Colonic mucosa (tissue), 4 donors: Measurements from ENCODE around the gene TPPP3. TPM values are rescaled to one million over a fixed set of nuclear protein-coding genes. Genes with fewer than 3 reads are reported as not detected.

Source experiments
- DNase-seq: peaks from one replicate; pipeline ENCODE4 v3.0.0-alpha.2; 2020
- H3K27ac ChIP-seq: fragments of 200-600 bp; one replicate; pipeline ENCODE4 v1.8.0; 2021
- H3K27me3 ChIP-seq: fragments of 200-600 bp; one replicate; pipeline ENCODE4 v1.8.0; 2021
- H3K36me3 ChIP-seq: fragments of 200-600 bp; one replicate; pipeline ENCODE4 v1.8.0; 2021
- H3K4me1 ChIP-seq: fragments of 200-600 bp; one replicate; pipeline ENCODE4 v1.8.0; 2021; ENCODE audit warnings: mild to moderate bottlenecking
- H3K4me3 ChIP-seq: fragments of 200-600 bp; one replicate; pipeline ENCODE4 v1.8.0; 2021
- H3K9ac ChIP-seq, 2 donors: one replicate each; pipeline ENCODE4 v1.7.0; 2013; ENCODE audit warnings: control low read depth in 2 of 2, low read depth in 2 of 2, low read length in 2 of 2
- H3K9me3 ChIP-seq: fragments of 200-600 bp; one replicate; pipeline ENCODE4 v1.8.0; 2021
- intact Hi-C: fragments of 100-400 bp; cut with DNase I; formaldehyde crosslinking; loops from one replicate; pipeline ENCODE4 v1.14.1; 2022
- total RNA-seq, 2 donors: library from RNA; stranded (reverse); fragmentation: NEBNext Ultra II Directional in 1 of 2; extraction: Animal tissue kit (Norgen Biotek cat#: 25700) in 1 of 2; gene quantifications; one replicate each; pipeline ENCODE4 v1.2.1, GENCODE V29; 2021
- TF ChIP-seq, protein P1 (sequence below): fragments of 200-600 bp; IDR thresholded peaks from one replicate; pipeline ENCODE4 v1.8.0; 2022; ENCODE audit warnings: antibody characterized with exemption, mild to moderate bottlenecking
- donor health status: healthy.
- donor health status: DM: no; HTN: no; CAD: no.
- donor health status: DM: no; HTN: no; CAD: no.

Gene TPPP3
- total RNA-seq, 2 donors from 2014 or later = 3.7 to 12.3 TPM

GRCh38 chr16:67429053-67429798, 35.9 kb upstream of the TPPP3 start:
- TF ChIP-seq, protein P1, sequence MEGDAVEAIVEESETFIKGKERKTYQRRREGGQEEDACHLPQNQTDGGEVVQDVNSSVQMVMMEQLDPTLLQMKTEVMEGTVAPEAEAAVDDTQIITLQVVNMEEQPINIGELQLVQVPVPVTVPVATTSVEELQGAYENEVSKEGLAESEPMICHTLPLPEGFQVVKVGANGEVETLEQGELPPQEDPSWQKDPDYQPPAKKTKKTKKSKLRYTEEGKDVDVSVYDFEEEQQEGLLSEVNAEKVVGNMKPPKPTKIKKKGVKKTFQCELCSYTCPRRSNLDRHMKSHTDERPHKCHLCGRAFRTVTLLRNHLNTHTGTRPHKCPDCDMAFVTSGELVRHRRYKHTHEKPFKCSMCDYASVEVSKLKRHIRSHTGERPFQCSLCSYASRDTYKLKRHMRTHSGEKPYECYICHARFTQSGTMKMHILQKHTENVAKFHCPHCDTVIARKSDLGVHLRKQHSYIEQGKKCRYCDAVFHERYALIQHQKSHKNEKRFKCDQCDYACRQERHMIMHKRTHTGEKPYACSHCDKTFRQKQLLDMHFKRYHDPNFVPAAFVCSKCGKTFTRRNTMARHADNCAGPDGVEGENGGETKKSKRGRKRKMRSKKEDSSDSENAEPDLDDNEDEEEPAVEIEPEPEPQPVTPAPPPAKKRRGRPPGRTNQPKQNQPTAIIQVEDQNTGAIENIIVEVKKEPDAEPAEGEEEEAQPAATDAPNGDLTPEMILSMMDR = no peak
- peak overlapping the region; percentile 52 for H3K4me3 ChIP-seq
- H3K36me3 ChIP-seq = no peaks in the 10 kb centered on the region
- H3K27ac ChIP-seq = peak overlapping the region; percentile 87
- H3K27me3 ChIP-seq = no peaks in the 10 kb centered on the region
- intact Hi-C loops = loop anchor here (2.0 kb wide), 1 partner anchor 36 kb away; no protein-coding TSS in a partner anchor
- no peaks in the 10 kb centered on the region for H3K9me3 ChIP-seq
- H3K9ac ChIP-seq = peak overlapping the region; percentile 87 to 97
- peaks cover 3% of the 10 kb centered on the region for H3K4me1 ChIP-seq
- DNase-seq = peak; percentile 87

- Histone ChIP-seq H3K27ac (peak overlapping the region; percentile 87), H3K27me3 (no peaks in the 10 kb centered on the region), H3K4me1 (peaks cover 3% of the 10 kb centered on the region), H3K36me3 (no peaks in the 10 kb centered on the region), H3K4me3 (no peak overlapping the region), H3K9ac (peak overlapping the region; percentile 32 to 97), H3K9me3 (no peaks in the 10 kb centered on the region)
- DNase-seq = peak; percentile 81
- TF ChIP-seq, protein P1 = peak; percentile 75
- intact Hi-C loops = loop anchor here (2.0 kb wide), 1 partner anchor 37 kb away; no protein-coding TSS in a partner anchor
Measured at GRCh38 chr16:67428146-67428731, 34.9 kb upstream of the TPPP3 start.

- Histone ChIP-seq H3K27ac (no peak overlapping the region), H3K27me3 (no peaks in the 10 kb centered on the region), H3K9ac (no peak overlapping the region), H3K36me3 (no peaks in the 10 kb centered on the region), H3K4me1 (peaks cover 3% of the 10 kb centered on the region), H3K4me3 (no peak overlapping the region), H3K9me3 (no peaks in the 10 kb centered on the region)
- TF ChIP-seq, protein P1 = no peak
- no peak for DNase-seq
- intact Hi-C loops = no loop called here
Measured at GRCh38 chr16:67426950-67427349, 33.7 kb upstream of the TPPP3 start.

DNA sequence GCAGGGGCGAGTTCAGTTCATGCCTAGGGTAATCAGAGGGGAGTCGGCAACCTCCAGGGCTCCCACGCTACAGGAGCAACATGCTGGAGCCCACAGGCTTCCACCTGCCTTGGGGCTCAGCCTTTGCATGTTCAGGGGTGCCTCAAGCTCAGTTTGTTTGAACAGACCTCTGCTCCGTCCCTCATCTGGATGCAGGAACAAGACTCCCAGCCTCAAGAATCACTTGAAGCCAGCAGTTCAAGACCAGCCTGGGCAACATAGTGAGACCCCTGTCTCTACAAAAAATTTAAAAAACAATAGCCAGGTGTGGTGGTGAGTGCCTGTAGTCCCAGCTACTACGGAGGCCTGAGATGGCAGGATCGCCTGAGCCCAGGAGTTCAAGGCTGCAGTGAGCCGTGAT, 32.7 kb upstream of the TPPP3 start:
- no peak overlapping the region for H3K27ac ChIP-seq
- intact Hi-C loops = no loop called here
- peaks cover 3% of the 10 kb centered on the region for H3K4me1 ChIP-seq
- TF ChIP-seq, protein P1 = no peak
- H3K36me3 ChIP-seq = no peaks in the 10 kb centered on the region
- no peaks in the 10 kb centered on the region for H3K27me3 ChIP-seq
- H3K9me3 ChIP-seq = no peaks in the 10 kb centered on the region
- DNase-seq = no peak
- no peak overlapping the region for H3K9ac ChIP-seq
- H3K4me3 ChIP-seq = no peak overlapping the region

GRCh38 chr16:67425580-67425979, 32.3 kb upstream of the TPPP3 start:
- Histone ChIP-seq H3K27me3 (no peaks in the 10 kb centered on the region), H3K9me3 (no peaks in the 10 kb centered on the region), H3K36me3 (no peaks in the 10 kb centered on the region), H3K4me3 (no peak overlapping the region), H3K27ac (no peak overlapping the region), H3K9ac (no peak overlapping the region), H3K4me1 (peaks cover 3% of the 10 kb centered on the region)
- DNase-seq = peak; percentile 19
- intact Hi-C loops = no loop called here
- TF ChIP-seq, protein P1 = no peak
